Measurements from ENCODE around the gene DENND1A.

The DENND1A gene

DNA sequence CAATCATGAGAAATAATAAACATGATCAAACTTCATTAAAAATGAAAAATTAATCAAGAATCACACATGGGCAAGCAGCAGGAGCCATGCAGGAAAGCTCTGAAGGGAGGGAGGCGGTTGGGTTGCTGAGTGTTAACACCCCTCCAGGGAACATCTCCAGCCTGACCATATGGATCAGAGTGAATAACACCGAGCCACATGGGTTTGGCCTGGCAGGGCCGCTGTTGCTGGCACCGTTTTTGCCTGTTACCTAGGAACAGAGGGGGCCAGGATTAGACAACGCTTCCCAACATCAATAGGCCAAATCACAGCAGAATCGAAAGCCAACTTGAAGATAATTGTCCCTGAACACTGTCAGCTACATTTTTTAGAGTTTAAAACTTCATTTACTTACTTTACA is 160.2 kb downstream of the DENND1A start:
- no peak overlapping the region for H4K8ac ChIP-seq (ENCODE audit: low read depth, low read length)
- no peaks in the 10 kb centered on the region for H3K36me3 ChIP-seq (replicated peaks in 1 of 2; ENCODE audit: control insufficient read depth in 2 of 2, insufficient read depth in 2 of 2, low read length in 2 of 2)
- DNase-seq (ENCODE audit: low spot score) = no peak
- no peak overlapping the region for H3K23ac ChIP-seq (ENCODE audit: low read depth, low read length, poor library complexity)
- H3K27ac ChIP-seq (replicated peaks; ENCODE audit: low read length) = no peak overlapping the region
- no peak overlapping the region for H3K4ac ChIP-seq (ENCODE audit: low read length)
- no CpG with 5 or more reads among the region's 6 CpGs for WGBS, 2 donors (ENCODE audit: extremely low coverage in 2 of 2, insufficient read length in 2 of 2, insufficient replicate concordance in 1 of 2)
- H3K9me3 ChIP-seq (replicated peaks in 1 of 2; ENCODE audit: control insufficient read depth in 2 of 2, insufficient read depth in 1 of 2, low read depth in 1 of 2, low read length in 2 of 2) = no peaks in the 10 kb centered on the region
- H3K9ac ChIP-seq (ENCODE audit: low read depth, low read length, poor library complexity) = no peak overlapping the region
- no peak overlapping the region for H2AK5ac ChIP-seq (ENCODE audit: low read depth, low read length)
- H3K18ac ChIP-seq (ENCODE audit: low read length) = no peak overlapping the region
- no peak overlapping the region for H2BK5ac ChIP-seq (ENCODE audit: low read length)
- H3K4me2 ChIP-seq (ENCODE audit: insufficient read depth, low read length, poor library complexity, severe bottlenecking) = no peak overlapping the region
- no peak overlapping the region for H4K91ac ChIP-seq (ENCODE audit: low read depth, low read length, poor library complexity)
- H2AFZ ChIP-seq (ENCODE audit: low read length) = no peak overlapping the region
- H3K4me1 ChIP-seq (ENCODE audit: control insufficient read depth in 2 of 2, insufficient read depth in 1 of 2, low read depth in 1 of 2, low read length in 2 of 2) = peaks cover 0 to 2% of the 10 kb centered on the region in 2 donors
- H3K79me1 ChIP-seq (ENCODE audit: low read depth, low read length) = no peaks in the 10 kb centered on the region
- no peaks in the 10 kb centered on the region for H3K27me3 ChIP-seq (ENCODE audit: control insufficient read depth in 3 of 3, insufficient read depth in 3 of 3, low read depth in 1 of 3, low read length in 3 of 3)
- no peak overlapping the region for H2BK120ac ChIP-seq (ENCODE audit: low read depth, low read length)
- no peak overlapping the region for H3K4me3 ChIP-seq (ENCODE audit: low read length in 2 of 2)
- H2BK12ac ChIP-seq (ENCODE audit: low read length) = no peak overlapping the region
- H3K14ac ChIP-seq (ENCODE audit: low read length) = no peak overlapping the region
- H2BK15ac ChIP-seq (ENCODE audit: low read length) = no peak overlapping the region

DNA sequence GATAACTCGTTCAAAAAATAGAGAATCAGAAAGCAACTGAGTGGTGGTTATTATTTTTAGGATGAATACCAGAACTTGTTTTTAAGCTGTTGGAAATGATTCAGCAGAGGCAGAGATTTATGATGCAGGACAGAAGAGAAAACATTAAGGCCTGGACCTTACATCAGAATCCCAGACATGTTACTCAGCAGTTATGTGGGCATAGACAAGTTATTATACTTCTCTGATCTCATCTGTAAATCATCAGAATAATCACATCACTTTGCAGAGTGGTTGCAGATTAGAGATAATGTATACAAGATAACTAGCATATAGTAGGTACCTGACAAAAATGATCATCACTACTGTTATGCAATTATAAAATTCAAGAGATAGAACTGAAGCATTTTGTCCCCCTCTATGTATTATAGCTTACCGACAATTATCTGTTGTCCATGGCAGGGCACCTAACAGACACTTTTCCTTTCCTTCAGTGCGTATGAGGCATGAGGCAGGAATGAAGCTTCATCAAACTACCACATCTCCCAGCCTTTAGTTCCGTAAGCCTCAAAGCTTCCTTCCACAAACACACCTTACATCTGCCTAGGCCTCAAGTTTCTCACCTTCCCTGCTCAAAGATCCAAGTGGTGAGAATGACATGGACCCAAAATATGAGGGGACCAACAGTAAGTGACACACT is 165.9 kb downstream of the DENND1A start:
- Histone ChIP-seq H3K18ac (ENCODE audit: low read length) (no peak overlapping the region), H3K23ac (ENCODE audit: low read depth, low read length, poor library complexity) (no peak overlapping the region), H3K4me1 (ENCODE audit: control insufficient read depth in 2 of 2, insufficient read depth in 1 of 2, low read depth in 1 of 2, low read length in 2 of 2) (peaks cover 8 to 11% of the 10 kb centered on the region in 2 donors), H4K91ac (ENCODE audit: low read depth, low read length, poor library complexity) (no peak overlapping the region), H3K9me3 (replicated peaks in 1 of 2; ENCODE audit: control insufficient read depth in 2 of 2, insufficient read depth in 1 of 2, low read depth in 1 of 2, low read length in 2 of 2) (no peaks in the 10 kb centered on the region), H2BK5ac (ENCODE audit: low read length) (no peak overlapping the region), H3K36me3 (replicated peaks in 1 of 2; ENCODE audit: control insufficient read depth in 2 of 2, insufficient read depth in 2 of 2, low read length in 2 of 2) (no peaks in the 10 kb centered on the region), H3K4me3 (ENCODE audit: low read length in 2 of 2) (no peak overlapping the region), H2BK12ac (ENCODE audit: low read length) (no peak overlapping the region), H3K4me2 (ENCODE audit: insufficient read depth, low read length, poor library complexity, severe bottlenecking) (no peak overlapping the region), H2BK15ac (ENCODE audit: low read length) (no peak overlapping the region), H3K27ac (replicated peaks; ENCODE audit: low read length) (no peak overlapping the region), H3K79me1 (ENCODE audit: low read depth, low read length) (no peaks in the 10 kb centered on the region), H2BK120ac (ENCODE audit: low read depth, low read length) (no peak overlapping the region), H3K9ac (ENCODE audit: low read depth, low read length, poor library complexity) (no peak overlapping the region), H3K27me3 (ENCODE audit: control insufficient read depth in 3 of 3, insufficient read depth in 3 of 3, low read depth in 1 of 3, low read length in 3 of 3) (no peaks in the 10 kb centered on the region), H4K8ac (ENCODE audit: low read depth, low read length) (no peak overlapping the region), H3K4ac (ENCODE audit: low read length) (no peak overlapping the region), H2AFZ (ENCODE audit: low read length) (no peak overlapping the region), H3K14ac (ENCODE audit: low read length) (no peak overlapping the region), H2AK5ac (ENCODE audit: low read depth, low read length) (no peak overlapping the region)
- no peak for DNase-seq (ENCODE audit: low spot score)
- WGBS, 2 donors (ENCODE audit: extremely low coverage in 2 of 2, insufficient read length in 2 of 2, insufficient replicate concordance in 1 of 2) = no CpG with 5 or more reads among the region's 4 CpGs

DNA sequence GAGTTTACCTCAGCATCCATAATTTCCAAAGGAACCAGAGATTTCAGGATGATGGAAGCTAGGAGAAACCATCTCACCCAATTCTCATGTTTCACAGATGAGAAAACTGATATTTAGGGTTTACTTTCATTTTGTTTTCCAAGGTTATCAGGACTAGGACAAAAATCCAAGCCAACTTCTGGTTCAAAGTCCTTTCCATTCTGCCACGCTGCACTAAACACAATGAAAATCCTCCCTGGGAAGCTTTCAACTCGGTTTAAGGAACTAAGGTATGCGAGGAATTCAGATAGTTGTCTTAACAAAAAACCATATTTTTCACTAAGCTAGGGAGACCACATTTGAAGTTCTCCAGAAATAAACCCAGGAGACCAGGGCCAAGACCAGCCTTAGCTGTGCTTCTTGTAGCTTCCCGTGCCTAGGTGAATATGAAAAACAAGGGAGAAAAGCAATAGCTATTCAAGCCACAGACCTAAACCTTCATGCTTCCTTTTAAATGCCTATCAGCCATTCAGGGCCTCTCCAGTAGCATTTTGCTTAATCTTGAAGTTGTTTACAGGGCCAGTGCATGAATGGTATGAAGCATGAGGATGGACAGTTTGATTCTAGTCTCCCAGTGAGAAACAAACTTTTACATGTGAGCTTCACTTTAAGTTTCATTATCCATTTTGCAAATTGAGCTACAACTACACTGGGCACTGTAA is 167.9 kb downstream of the DENND1A start:
- H3K23ac ChIP-seq (ENCODE audit: low read depth, low read length, poor library complexity) = no peak overlapping the region
- H2BK12ac ChIP-seq (ENCODE audit: low read length) = no peak overlapping the region
- no CpG with 5 or more reads among the region's 4 CpGs for WGBS, 2 donors (ENCODE audit: extremely low coverage in 2 of 2, insufficient read length in 2 of 2, insufficient replicate concordance in 1 of 2)
- no peak overlapping the region for H2BK15ac ChIP-seq (ENCODE audit: low read length)
- H2BK5ac ChIP-seq (ENCODE audit: low read length) = no peak overlapping the region
- no peak overlapping the region for H3K14ac ChIP-seq (ENCODE audit: low read length)
- H3K18ac ChIP-seq (ENCODE audit: low read length) = no peak overlapping the region
- no peak overlapping the region for H4K8ac ChIP-seq (ENCODE audit: low read depth, low read length)
- H3K4me3 ChIP-seq (ENCODE audit: low read length in 2 of 2) = no peak overlapping the region
- H3K36me3 ChIP-seq (replicated peaks in 1 of 2; ENCODE audit: control insufficient read depth in 2 of 2, insufficient read depth in 2 of 2, low read length in 2 of 2) = no peaks in the 10 kb centered on the region
- H2AFZ ChIP-seq (ENCODE audit: low read length) = no peak overlapping the region
- H4K91ac ChIP-seq (ENCODE audit: low read depth, low read length, poor library complexity) = no peak overlapping the region
- DNase-seq (ENCODE audit: low spot score) = no peak
- no peaks in the 10 kb centered on the region for H3K9me3 ChIP-seq (replicated peaks in 1 of 2; ENCODE audit: control insufficient read depth in 2 of 2, insufficient read depth in 1 of 2, low read depth in 1 of 2, low read length in 2 of 2)
- no peaks in the 10 kb centered on the region for H3K79me1 ChIP-seq (ENCODE audit: low read depth, low read length)
- H3K27ac ChIP-seq (replicated peaks; ENCODE audit: low read length) = no peak overlapping the region
- H2BK120ac ChIP-seq (ENCODE audit: low read depth, low read length) = no peak overlapping the region
- H3K9ac ChIP-seq (ENCODE audit: low read depth, low read length, poor library complexity) = no peak overlapping the region
- H2AK5ac ChIP-seq (ENCODE audit: low read depth, low read length) = no peak overlapping the region
- H3K27me3 ChIP-seq (ENCODE audit: control insufficient read depth in 3 of 3, insufficient read depth in 3 of 3, low read depth in 1 of 3, low read length in 3 of 3) = no peaks in the 10 kb centered on the region
- no peak overlapping the region for H3K4ac ChIP-seq (ENCODE audit: low read length)
- H3K4me1 ChIP-seq (ENCODE audit: control insufficient read depth in 2 of 2, insufficient read depth in 1 of 2, low read depth in 1 of 2, low read length in 2 of 2) = peaks cover 8 to 11% of the 10 kb centered on the region in 2 donors
- H3K4me2 ChIP-seq (ENCODE audit: insufficient read depth, low read length, poor library complexity, severe bottlenecking) = no peak overlapping the region

DNA sequence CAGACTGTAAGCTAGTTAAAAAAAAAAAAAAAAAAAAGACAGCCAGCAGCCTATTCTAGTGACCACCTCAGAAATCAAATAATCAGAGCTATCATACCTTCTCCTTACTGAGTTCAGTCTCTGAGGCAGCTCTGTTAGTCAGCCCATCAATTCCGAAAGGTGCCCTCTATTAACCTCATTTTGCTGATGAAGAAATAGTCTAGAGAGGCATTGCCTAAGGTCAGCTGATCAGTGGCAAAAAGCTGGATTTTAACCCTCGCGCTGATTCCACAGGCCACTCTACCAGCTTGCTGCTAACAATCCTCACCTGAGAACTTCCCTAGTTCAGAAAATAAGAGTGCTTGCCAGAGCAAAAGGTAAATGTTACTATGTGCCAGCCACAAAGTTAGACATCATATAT is 172.0 kb downstream of the DENND1A start:
- no peak overlapping the region for H4K8ac ChIP-seq (ENCODE audit: low read depth, low read length)
- H2AFZ ChIP-seq (ENCODE audit: low read length) = no peak overlapping the region
- no peak overlapping the region for H4K91ac ChIP-seq (ENCODE audit: low read depth, low read length, poor library complexity)
- H3K79me1 ChIP-seq (ENCODE audit: low read depth, low read length) = no peaks in the 10 kb centered on the region
- H3K4ac ChIP-seq (ENCODE audit: low read length) = no peak overlapping the region
- H3K36me3 ChIP-seq (replicated peaks in 1 of 2; ENCODE audit: control insufficient read depth in 2 of 2, insufficient read depth in 2 of 2, low read length in 2 of 2) = no peaks in the 10 kb centered on the region
- H2BK12ac ChIP-seq (ENCODE audit: low read length) = no peak overlapping the region
- no peak overlapping the region for H3K9ac ChIP-seq (ENCODE audit: low read depth, low read length, poor library complexity)
- H3K18ac ChIP-seq (ENCODE audit: low read length) = no peak overlapping the region
- no peak overlapping the region for H2BK5ac ChIP-seq (ENCODE audit: low read length)
- H3K27me3 ChIP-seq (ENCODE audit: control insufficient read depth in 3 of 3, insufficient read depth in 3 of 3, low read depth in 1 of 3, low read length in 3 of 3) = no peaks in the 10 kb centered on the region
- H3K27ac ChIP-seq (replicated peaks; ENCODE audit: low read length) = no peak overlapping the region
- no peak overlapping the region for H3K4me3 ChIP-seq (ENCODE audit: low read length in 2 of 2)
- peaks cover 11% of the 10 kb centered on the region in 2 donors for H3K4me1 ChIP-seq (ENCODE audit: control insufficient read depth in 2 of 2, insufficient read depth in 1 of 2, low read depth in 1 of 2, low read length in 2 of 2)
- no peak for DNase-seq (ENCODE audit: low spot score)
- no peak overlapping the region for H3K14ac ChIP-seq (ENCODE audit: low read length)
- H3K4me2 ChIP-seq (ENCODE audit: insufficient read depth, low read length, poor library complexity, severe bottlenecking) = no peak overlapping the region
- no CpG with 5 or more reads among the region's 3 CpGs for WGBS, 2 donors (ENCODE audit: extremely low coverage in 2 of 2, insufficient read length in 2 of 2, insufficient replicate concordance in 1 of 2)
- no peak overlapping the region for H2AK5ac ChIP-seq (ENCODE audit: low read depth, low read length)
- H3K23ac ChIP-seq (ENCODE audit: low read depth, low read length, poor library complexity) = no peak overlapping the region
- no peak overlapping the region for H2BK120ac ChIP-seq (ENCODE audit: low read depth, low read length)
- H3K9me3 ChIP-seq (replicated peaks in 1 of 2; ENCODE audit: control insufficient read depth in 2 of 2, insufficient read depth in 1 of 2, low read depth in 1 of 2, low read length in 2 of 2) = no peaks in the 10 kb centered on the region
- no peak overlapping the region for H2BK15ac ChIP-seq (ENCODE audit: low read length)

Measured in neuronal stem cell (in vitro differentiated cells).